Thoracic aorta (tissue), 2 donors: ENCODE data around the gene KRTAP4-5. TPM values are rescaled to one million over a fixed set of nuclear protein-coding genes. Genes with fewer than 3 reads are reported as not detected.
"Not testable (repeated sequence)": the region's sequence is repeated elsewhere in the genome, so short reads cannot be mapped to it uniquely, and the experiment has no call there.

Experiments used
- ATAC-seq: fragments of 150-250 bp; one replicate; pipeline ENCODE4 v1.8.0; 2017; ENCODE audit warnings: low read depth; ENCODE audit not compliant: insufficient number of reproducible peaks, low FRiP score
- DNase-seq: peaks from one replicate; pipeline ENCODE4 v3.0.0-alpha.2; 2020; ENCODE audit warnings: low spot score
- H3K27ac ChIP-seq, 2 donors: fragments of 200-600 bp; sonication (generic); 1 replicate in 1 of 2; 2 replicates in 1 of 2; pipeline ENCODE4 v1.5.1; 2016; ENCODE audit warnings: mild to moderate bottlenecking in 2 of 2, moderate library complexity in 2 of 2
- H3K27me3 ChIP-seq: fragments of 200-600 bp; sonication (generic); replicated peaks from 2 replicates; pipeline ENCODE4 v1.6.0; 2016; ENCODE audit warnings: mild to moderate bottlenecking; ENCODE audit not compliant: insufficient read depth
- H3K36me3 ChIP-seq: fragments of 200-600 bp; sonication (generic); one replicate; pipeline ENCODE4 v1.5.1; 2016
- H3K4me1 ChIP-seq, 2 donors: fragments of 200-600 bp; sonication (generic); 1 replicate in 1 of 2; 2 replicates in 1 of 2; pipeline versions ENCODE4 v1.5.1 to v1.6.0; 2016; ENCODE audit warnings: low read depth in 2 of 2, mild to moderate bottlenecking in 1 of 2; ENCODE audit not compliant: control insufficient read depth in 1 of 2
- H3K4me3 ChIP-seq: fragments of 200-600 bp; sonication (generic); 2 replicates; pipeline ENCODE4 v1.5.1; 2016; ENCODE audit warnings: mild to moderate bottlenecking
- H3K9me3 ChIP-seq: fragments of 200-600 bp; sonication (generic); 2 replicates; pipeline ENCODE4 v1.5.1; 2016
- CTCF ChIP-seq: fragments of 200-600 bp; sonication (generic); IDR thresholded peaks from one replicate; pipeline ENCODE4 v1.5.1; 2019; ENCODE audit warnings: antibody characterized with exemption
- total RNA-seq, 2 donors: library from RNA; depleted of rRNA; stranded (reverse); fragments of >200 nt; gene quantifications; one replicate each; pipeline versions ENCODE4 v1.1.0 to v1.2.3, GENCODE V29; 2016

Gene KRTAP4-5
- total RNA-seq, 2 donors from 2014 or later, result not detected

GRCh38 chr17:41107941-41108450 lies 41.6 kb downstream of the KRTAP4-5 start:
- no peak overlapping the region for H3K27ac ChIP-seq
- no peaks in the 10 kb centered on the region for H3K36me3 ChIP-seq
- no peak overlapping the region for H3K4me3 ChIP-seq
- H3K9me3 ChIP-seq, result no peaks in the 10 kb centered on the region
- DNase-seq, result no peak
- TF ChIP-seq CTCF, result no peak
- H3K27me3 ChIP-seq, result no peaks in the 10 kb centered on the region
- H3K4me1 ChIP-seq, result no peaks in the 10 kb centered on the region
- ATAC-seq, result no peak

- H3K9me3 ChIP-seq, ATAC-seq, H3K4me1 ChIP-seq, H3K27me3 ChIP-seq, H3K36me3 ChIP-seq, DNase-seq, H3K27ac ChIP-seq, H3K4me3 ChIP-seq: not testable (repeated sequence)
These were observed 44.3 kb downstream of the KRTAP4-5 start, which contains the start of gene KRTAP4-9 for GRCh38 chr17:41105347-41105746. TSS of gene KRTAP4-9 (plus strand) at chr17:41105389. CDS start at chr17:41105389, 0 bp downstream.

GRCh38 chr17:41104386-41105038 lies 45.1 kb downstream of the KRTAP4-5 start:
- not testable (repeated sequence) for DNase-seq, H3K4me1 ChIP-seq, ATAC-seq, H3K9me3 ChIP-seq, H3K27me3 ChIP-seq, H3K4me3 ChIP-seq, H3K36me3 ChIP-seq, H3K27ac ChIP-seq

GRCh38 chr17:41103896-41104295 lies 45.7 kb downstream of the KRTAP4-5 start:
- H3K9me3 ChIP-seq, result no peaks in the 10 kb centered on the region
- H3K27me3 ChIP-seq, result no peaks in the 10 kb centered on the region
- H3K36me3 ChIP-seq, result no peaks in the 10 kb centered on the region
- ATAC-seq (no peak), DNase-seq (no peak)
- no peak overlapping the region for H3K4me3 ChIP-seq
- H3K4me1 ChIP-seq, result no peaks in the 10 kb centered on the region
- no peak for TF ChIP-seq CTCF
- no peak overlapping the region for H3K27ac ChIP-seq

GRCh38 chr17:41101586-41102259 lies 47.9 kb downstream of the KRTAP4-5 start, which contains the start of gene KRTAP4-16:
TSS of gene KRTAP4-16 (minus strand) at chr17:41102209. CDS start at chr17:41102209, 0 bp downstream.
- DNase-seq (no peak), ATAC-seq (no peak)
- no peaks in the 10 kb centered on the region for H3K27me3 ChIP-seq
- H3K9me3 ChIP-seq, result no peaks in the 10 kb centered on the region
- H3K4me3 ChIP-seq, result no peak within 1 kb of the TSS
- TF ChIP-seq CTCF, result no peak
- H3K4me1 ChIP-seq, result no peaks in the 10 kb centered on the region
- H3K36me3 ChIP-seq, result no peaks in the 10 kb centered on the region
- H3K27ac ChIP-seq, result no peak within 1 kb of the TSS

GRCh38 chr17:41099682-41100480 lies 49.7 kb downstream of the KRTAP4-5 start:
- H3K4me1 ChIP-seq, H3K36me3 ChIP-seq, H3K27ac ChIP-seq, ATAC-seq, H3K9me3 ChIP-seq, DNase-seq, H3K27me3 ChIP-seq, H3K4me3 ChIP-seq: not testable (repeated sequence)

Other genes starting within 250 kb of the KRTAP4-5 start
- gene KRT23, start 212.2 kb downstream of the KRTAP4-5 start, total RNA-seq, result under 1 TPM in 1 of 2 donors, not detected in 1; 0.54 TPM
- gene KRT39, start 182.9 kb downstream of the KRTAP4-5 start, total RNA-seq, result not detected
- not detected for gene KRT40, start 165.5 kb downstream of the KRTAP4-5 start, total RNA-seq
- not detected for gene KRTAP3-3, start 155.7 kb downstream of the KRTAP4-5 start, total RNA-seq
- gene KRTAP3-2, start 149.9 kb downstream of the KRTAP4-5 start, total RNA-seq, result not detected
- not detected for gene KRTAP3-1, start 140.7 kb downstream of the KRTAP4-5 start, total RNA-seq
- gene KRTAP1-5, start 122.6 kb downstream of the KRTAP4-5 start, total RNA-seq, result not detected
- not detected for gene KRTAP1-4, start 119.6 kb downstream of the KRTAP4-5 start, total RNA-seq
- gene KRTAP1-3, start 115.0 kb downstream of the KRTAP4-5 start, total RNA-seq, result not detected
- gene KRTAP1-1, start 108.4 kb downstream of the KRTAP4-5 start, total RNA-seq, result not detected
- gene KRTAP2-1, start 102.5 kb downstream of the KRTAP4-5 start, total RNA-seq, result not detected
- gene KRTAP2-2, start 94.6 kb downstream of the KRTAP4-5 start, total RNA-seq, result not detected
- not detected for gene KRTAP2-3, start 89.7 kb downstream of the KRTAP4-5 start, total RNA-seq
- not detected for gene KRTAP2-4, start 83.9 kb downstream of the KRTAP4-5 start, total RNA-seq
- not detected for gene KRTAP4-7, start 65.7 kb downstream of the KRTAP4-5 start, total RNA-seq
- gene KRTAP4-8, start 51.7 kb downstream of the KRTAP4-5 start, total RNA-seq, result not detected
- gene KRTAP4-16, start 47.6 kb downstream of the KRTAP4-5 start, total RNA-seq, result not detected
- gene KRTAP4-9, start 44.4 kb downstream of the KRTAP4-5 start, total RNA-seq, result not detected
- not detected for gene KRTAP4-11, start 31.5 kb downstream of the KRTAP4-5 start, total RNA-seq
- gene KRTAP4-12, start 25.6 kb downstream of the KRTAP4-5 start, total RNA-seq, result not detected
- gene KRTAP4-6, start 9.3 kb downstream of the KRTAP4-5 start, total RNA-seq, result not detected
- not detected for gene KRTAP4-4, start 10.9 kb upstream of the KRTAP4-5 start, total RNA-seq
- not detected for gene KRTAP4-3, start 18.4 kb upstream of the KRTAP4-5 start, total RNA-seq
- not detected for gene KRTAP4-2, start 28.4 kb upstream of the KRTAP4-5 start, total RNA-seq
- gene KRTAP4-1, start 35.1 kb upstream of the KRTAP4-5 start, total RNA-seq, result not detected
- not detected for gene KRTAP9-1, start 40.1 kb upstream of the KRTAP4-5 start, total RNA-seq
- gene KRTAP9-2, start 76.8 kb upstream of the KRTAP4-5 start, total RNA-seq, result not detected
- not detected for gene KRTAP9-3, start 82.6 kb upstream of the KRTAP4-5 start, total RNA-seq
- not detected for gene KRTAP9-8, start 88.2 kb upstream of the KRTAP4-5 start, total RNA-seq
- gene KRTAP9-4, start 99.9 kb upstream of the KRTAP4-5 start, total RNA-seq, result not detected
- gene KRTAP9-9, start 105.6 kb upstream of the KRTAP4-5 start, total RNA-seq, result not detected
- gene KRTAP9-6, start 115.6 kb upstream of the KRTAP4-5 start, total RNA-seq, result not detected
- not detected for gene KRTAP9-7, start 125.9 kb upstream of the KRTAP4-5 start, total RNA-seq
- not detected for gene KRTAP29-1, start 153.0 kb upstream of the KRTAP4-5 start, total RNA-seq
- gene KRTAP16-1, start 159.5 kb upstream of the KRTAP4-5 start, total RNA-seq, result not detected
- not detected for gene KRTAP17-1, start 165.9 kb upstream of the KRTAP4-5 start, total RNA-seq
- gene KRT33A, start 201.0 kb upstream of the KRTAP4-5 start, total RNA-seq, result not detected
- not detected for gene KRT33B, start 220.0 kb upstream of the KRTAP4-5 start, total RNA-seq
- not detected for gene KRT34, start 232.5 kb upstream of the KRTAP4-5 start, total RNA-seq
- gene KRT31, start 247.8 kb upstream of the KRTAP4-5 start, total RNA-seq, result not detected